Glomerular visceral epithelial cell (primary cell): ENCODE data around the gene HAGH.

Experiments used
- DNase-seq: peaks from one replicate; pipeline ENCODE4 v3.0.0-alpha.2; 2016; ENCODE audit errors: extremely low spot score

The HAGH gene

GRCh38 chr16:1762196-1762878 is 64.3 kb downstream of the HAGH start:
- no peak for DNase-seq

GRCh38 chr16:1761751-1762150 is 64.9 kb downstream of the HAGH start:
- DNase-seq, result no peak

GRCh38 chr16:1760911-1761310 is 65.7 kb downstream of the HAGH start:
- DNase-seq, result no peak

GRCh38 chr16:1759511-1759910 is 67.1 kb downstream of the HAGH start:
- no peak for DNase-seq

- DNase-seq, result no peak
These were observed 67.7 kb downstream of the HAGH start for GRCh38 chr16:1758923-1759322.

- no peak for DNase-seq
These were observed 68.7 kb downstream of the HAGH start for GRCh38 chr16:1757714-1758461.
